ENCODE measurements around the gene ZNF486.
"Not testable (repeated sequence)": the region's sequence is repeated elsewhere in the genome, so short reads cannot be mapped to it uniquely, and the experiment has no call there.

ZNF486 gene

DNA sequence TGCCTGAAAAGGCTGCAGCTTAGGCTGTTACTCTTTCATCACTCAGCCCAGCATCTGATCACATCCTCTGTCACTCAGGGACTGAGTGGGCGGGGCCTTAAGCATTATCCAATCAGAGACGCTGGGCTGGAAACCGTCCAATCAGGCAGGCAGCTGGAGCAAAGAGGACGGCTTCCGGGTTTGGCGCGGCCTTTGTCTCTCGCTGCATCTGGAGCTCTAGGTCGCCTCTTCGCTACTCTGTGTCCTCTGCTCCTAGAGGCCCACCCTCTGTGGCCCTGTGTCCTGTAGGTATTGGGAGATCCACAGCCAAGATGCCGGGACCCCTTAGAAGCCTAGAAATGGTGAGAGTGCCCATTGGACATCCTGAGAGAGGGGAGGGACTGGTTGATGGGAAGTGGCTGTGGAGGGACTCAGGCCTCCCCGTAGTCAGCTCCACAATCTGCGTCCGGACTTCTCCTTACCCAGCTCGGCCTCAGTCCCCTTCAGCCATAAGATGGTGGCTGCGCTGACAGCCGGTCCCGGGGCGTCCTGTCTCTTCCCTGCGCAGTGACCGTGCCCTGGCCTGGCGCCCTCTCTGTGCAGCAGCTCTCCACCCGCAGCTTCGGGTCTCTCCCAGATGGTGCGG, at the start of gene ZNF486:
Gene ZNF486, plus strand, starts transcription at position 195 of the 625 bp plus-strand sequence. Its CDS starts 117 bp downstream, at position 312.
- DNase-seq, result peak; percentile 65 to 98 (median 90)

DNA sequence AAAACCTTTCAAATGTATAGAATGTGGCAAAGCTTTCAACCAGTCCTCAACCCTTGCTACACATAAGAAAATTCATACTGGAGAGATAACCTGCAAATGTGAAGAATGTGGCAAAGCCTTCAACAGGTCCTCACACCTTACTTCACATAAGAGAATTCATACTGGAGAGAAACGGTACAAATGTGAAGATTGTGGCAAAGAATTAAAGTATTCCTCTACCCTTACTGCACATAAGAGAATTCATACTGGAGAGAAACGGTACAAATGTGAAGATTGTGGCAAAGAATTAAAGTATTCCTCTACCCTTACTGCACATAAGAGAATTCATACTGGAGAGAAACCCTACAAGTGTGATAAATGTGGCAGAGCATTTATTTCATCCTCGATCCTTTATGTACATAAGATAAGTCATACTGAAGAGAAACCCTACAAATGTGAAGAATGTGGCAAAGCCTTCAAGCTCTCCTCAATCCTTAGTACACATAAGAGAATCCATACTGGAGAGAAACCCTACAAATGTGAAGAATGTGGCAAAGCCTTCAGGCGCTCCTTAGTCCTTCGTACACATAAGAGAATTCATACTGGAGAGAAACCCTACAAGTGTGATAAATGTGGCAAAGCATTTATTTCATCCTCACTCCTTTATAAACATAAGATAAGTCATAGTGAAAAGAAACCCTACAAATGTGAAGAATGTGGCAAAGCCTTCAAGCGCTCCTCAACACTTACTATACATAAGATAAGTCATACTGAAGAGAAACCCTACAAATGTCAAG, 48.8 kb upstream of the ZNF486 start:
- not testable (repeated sequence) for DNase-seq

DNA sequence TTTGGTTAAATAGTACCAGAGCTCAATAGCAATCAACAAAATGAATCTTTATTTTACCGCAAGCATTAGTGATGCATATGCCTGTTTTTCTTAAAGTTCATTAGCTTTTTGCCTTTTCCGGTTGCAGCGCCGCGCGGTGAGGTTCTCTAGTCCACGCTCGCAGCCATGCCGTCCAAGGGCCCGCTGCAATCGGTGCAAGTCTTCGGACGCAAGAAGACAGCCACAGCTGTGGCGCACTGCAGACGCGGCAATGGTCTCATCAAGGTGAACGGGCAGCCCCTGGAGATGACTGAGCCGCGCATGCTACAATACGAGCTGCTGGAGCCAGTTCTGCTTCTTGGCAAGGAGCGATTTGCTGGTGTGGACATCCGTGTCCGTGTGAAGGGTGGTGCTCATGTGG, 42.1 kb upstream of the ZNF486 start:
- DNase-seq, result no peak

DNA sequence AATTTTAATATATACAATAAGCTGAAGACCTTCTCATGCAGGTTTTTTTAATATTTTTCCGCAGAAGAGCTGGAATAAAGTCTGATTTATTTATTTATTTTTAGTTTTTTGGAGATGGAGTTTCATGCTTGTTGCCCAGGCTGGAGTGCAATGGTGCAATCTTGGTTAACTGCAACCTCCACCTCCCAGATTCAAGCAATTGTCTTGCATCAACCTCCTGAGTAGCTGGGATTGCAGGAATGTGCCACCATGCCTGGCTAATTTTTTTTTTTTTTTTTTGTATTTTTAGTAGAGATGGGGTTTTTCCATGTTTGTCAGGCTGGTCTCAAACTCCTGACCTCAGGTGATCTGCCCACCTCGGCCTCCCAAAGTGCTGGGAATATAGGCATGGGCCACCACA, 34.1 kb upstream of the ZNF486 start:
- DNase-seq, result not testable (repeated sequence)

DNA sequence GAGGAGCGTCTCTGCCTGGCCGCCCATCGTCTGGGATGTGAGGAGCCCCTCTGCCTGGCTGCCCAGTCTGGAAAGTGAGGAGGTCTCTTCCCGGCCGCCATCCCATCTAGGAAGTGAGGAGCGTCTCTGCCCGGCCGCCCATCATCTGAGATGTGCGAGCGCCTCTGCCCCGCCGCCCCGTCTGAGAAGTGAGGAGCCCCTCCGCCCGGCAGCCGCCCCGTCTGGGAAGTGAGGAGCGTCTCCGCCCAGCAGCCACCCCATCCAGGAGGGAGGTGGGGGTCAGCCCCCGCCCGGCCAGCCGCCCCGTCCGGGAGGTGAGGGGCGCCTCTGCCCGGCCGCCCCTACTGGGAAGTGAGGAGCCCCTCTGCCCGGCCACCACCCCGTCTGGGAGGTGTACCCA, 29.3 kb upstream of the ZNF486 start:
- DNase-seq, result not testable (repeated sequence)

DNA sequence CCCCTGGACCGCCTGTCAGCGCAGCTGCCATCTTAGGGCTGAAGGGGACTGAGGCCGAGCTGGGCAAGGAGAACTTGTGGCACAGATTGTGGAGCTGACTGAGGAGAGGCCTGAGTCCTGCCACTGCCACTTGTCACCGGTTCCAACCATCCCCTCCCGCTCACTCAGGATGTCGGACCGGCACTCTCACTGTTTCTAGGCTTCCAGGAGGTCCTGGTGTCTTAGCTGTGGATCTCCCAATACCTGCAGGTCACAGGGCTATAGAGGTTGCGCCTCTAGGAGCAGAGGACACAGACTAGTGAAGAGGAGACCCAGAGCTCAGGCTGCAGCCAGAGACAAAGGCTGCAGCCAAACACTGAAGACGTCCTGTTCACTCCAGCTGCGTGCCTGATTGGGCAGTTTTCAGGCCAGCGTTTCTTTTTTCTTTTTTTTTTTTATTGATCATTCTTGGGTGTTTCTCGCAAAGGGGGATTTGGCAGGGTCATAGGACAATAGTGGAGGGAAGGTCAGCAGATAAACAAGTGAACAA, 15.3 kb upstream of the ZNF486 start:
- no peak for DNase-seq

DNA sequence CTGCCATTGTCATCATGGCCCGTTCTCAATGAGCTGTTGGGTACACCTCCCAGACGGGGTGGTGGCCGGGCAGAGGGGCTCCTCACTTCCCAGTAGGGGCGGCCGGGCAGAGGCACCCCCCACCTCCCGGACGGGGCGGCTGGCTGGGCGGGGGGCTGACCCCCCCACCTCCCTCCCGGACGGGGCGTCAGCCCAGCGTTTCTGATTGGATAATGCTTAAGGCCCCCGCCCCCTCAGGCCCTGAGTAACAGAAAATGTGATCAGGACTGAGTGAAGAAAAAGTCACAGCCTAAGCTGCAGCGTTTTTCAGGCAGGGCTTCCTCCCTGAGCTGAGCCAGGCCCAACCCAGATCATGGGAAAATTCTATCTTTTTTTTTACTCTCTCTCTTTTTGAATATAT, 14.5 kb upstream of the ZNF486 start:
- not testable (repeated sequence) for DNase-seq

- DNase-seq, result no peak
These were observed 13.7 kb upstream of the ZNF486 start for GRCh38 chr19:20153281-20153680.

DNA sequence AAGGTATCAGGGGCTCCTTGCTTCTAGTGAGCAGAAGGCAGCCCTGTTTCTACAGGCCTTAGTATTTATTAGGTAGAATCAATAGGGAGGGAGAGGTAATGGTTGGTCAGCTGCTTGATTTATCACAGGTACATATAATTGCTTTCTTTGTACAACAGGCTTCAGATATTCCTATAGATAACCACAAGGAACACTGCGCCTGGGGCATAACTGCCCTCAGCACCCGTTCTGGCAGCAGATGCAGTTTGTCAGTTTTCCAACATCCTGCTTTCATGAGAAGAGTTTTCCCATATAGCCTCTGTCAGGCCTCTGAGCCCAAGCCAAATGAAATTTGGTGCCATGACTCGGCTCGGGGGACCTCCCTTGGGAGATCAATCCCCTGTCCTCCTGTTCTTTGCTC, 12.4 kb upstream of the ZNF486 start:
- no peak for DNase-seq

GRCh38 chr19:20162821-20163220, 4.2 kb upstream of the ZNF486 start:
- no peak for DNase-seq

DNA sequence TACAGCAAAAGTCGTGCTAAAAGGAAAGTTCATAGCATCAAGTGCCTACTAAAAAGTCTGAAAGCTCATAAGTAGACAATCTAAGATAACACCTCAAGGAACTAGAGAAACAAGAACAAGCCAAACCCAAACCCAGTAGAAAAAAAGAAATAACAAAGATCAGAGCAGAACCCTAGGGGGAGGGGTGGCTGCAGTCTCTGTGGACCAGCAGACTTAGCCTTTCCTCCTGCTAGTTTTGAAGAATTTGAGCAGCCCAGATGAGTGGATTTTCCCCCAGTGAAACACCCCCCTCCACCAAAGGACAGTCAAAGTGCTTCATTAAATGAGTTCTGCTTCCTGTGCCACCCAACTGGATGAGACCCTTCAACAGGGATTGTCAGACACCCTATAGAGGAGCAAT, 2.6 kb upstream of the ZNF486 start:
- DNase-seq, result no peak

- no peak for DNase-seq
These were observed 932 bp upstream of the ZNF486 start for GRCh38 chr19:20165971-20166592.

- no peak for DNase-seq
These were observed 673 bp downstream of the ZNF486 start for GRCh38 chr19:20167651-20168122.

GRCh38 chr19:20171285-20171684, 4.3 kb downstream of the ZNF486 start:
- no peak for DNase-seq

GRCh38 chr19:20175848-20176247, 8.8 kb downstream of the ZNF486 start:
- DNase-seq, result not testable (repeated sequence)

DNA sequence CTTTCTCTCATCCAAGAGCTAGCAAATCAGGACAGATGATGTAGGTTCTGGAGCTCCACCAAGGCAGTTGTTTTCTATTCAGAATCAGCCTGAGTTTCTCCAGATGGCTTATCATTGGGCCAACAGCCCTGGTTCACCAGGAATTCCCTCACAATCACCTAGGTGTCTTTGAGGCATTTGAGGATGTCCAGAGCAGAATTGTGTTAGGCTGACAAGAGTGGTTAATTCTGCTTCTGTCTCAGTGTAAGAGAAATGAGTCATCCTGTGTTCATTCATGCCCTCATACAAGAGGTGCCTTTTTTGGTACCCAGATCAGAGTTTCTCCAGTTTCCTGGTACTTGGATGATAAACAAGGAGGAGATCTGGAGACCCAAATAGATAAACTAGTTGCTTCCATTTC, 12.9 kb downstream of the ZNF486 start:
- not testable (repeated sequence) for DNase-seq

GRCh38 chr19:20182222-20182785, 15.3 kb downstream of the ZNF486 start:
- DNase-seq, result no peak

- no peak for DNase-seq
These were observed 19.2 kb downstream of the ZNF486 start for GRCh38 chr19:20186174-20186573.

DNA sequence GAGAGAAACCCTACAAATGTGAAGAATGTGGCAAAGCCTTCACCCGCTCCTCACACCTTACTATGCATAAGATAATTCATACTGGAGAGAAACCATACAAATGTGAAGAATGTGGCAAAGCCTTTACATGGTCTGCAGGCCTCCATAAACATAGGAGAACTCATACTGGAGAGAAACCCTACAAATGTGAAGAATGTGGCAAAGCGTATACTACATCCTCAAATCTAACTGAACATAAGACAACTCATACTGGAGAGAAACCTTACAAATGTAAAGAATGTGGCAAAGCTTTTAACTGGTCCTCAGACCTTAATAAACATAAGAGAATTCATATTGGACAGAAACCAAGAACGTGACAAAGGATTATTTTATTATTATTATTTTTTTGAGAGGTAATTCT, 30.7 kb downstream of the ZNF486 start:
- DNase-seq, result no peak

DNA sequence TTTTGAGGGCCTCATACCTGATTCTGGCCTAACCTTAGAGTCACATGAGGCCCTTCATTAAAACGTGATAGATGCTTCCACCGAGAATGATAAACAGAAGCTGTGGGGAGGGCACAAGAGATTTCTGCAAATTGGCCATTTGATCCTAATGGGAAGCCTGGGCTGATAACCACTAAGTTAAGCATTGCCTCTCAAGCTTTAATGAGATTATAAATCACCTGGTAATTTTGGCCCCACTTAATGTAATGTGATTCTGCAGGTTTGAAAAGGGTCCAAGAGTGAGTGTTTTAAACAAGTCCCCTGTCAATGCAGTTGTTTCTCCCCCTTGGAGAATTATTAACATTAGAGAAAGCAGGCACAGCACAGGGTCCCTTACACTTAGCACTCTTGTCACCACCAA, 42.0 kb downstream of the ZNF486 start:
- no peak for DNase-seq

- DNase-seq, result not testable (repeated sequence)
These were observed 47.4 kb downstream of the ZNF486 start for GRCh38 chr19:20214366-20214765.

GRCh38 chr19:20221605-20222004, 54.6 kb downstream of the ZNF486 start:
- not testable (repeated sequence) for DNase-seq
